NCI-H2227 (cell line): ENCODE results near the gene NLRP7.
"Not testable (repeated sequence)": the region's sequence is repeated elsewhere in the genome, so short reads cannot be mapped to it uniquely, and the experiment has no call there.

Experiments
- DNase-seq: peaks from one replicate; lab custom pipeline; 2025; ENCODE audit not compliant: unreplicated experiment; lab: John Stamatoyannopoulos, UW

The NLRP7 gene

DNA sequence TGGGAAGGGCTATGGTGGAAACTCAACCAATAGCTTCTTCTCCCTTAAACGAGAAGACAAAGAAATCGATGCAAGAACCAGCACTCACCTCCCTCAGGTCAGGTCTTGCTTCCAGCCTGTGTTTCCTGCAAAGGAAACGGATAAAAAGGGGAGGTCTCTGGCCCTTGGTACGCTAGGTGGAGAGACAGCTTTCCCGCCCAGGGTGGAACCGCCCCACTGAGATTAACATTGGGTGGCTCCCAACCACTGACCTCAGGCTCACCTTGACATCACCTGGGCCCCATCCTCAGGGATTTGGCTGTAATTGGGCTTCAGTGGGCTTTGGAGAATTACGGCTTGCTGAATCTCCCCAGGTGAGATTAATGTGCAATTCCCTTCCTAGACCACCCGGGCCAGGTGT lies at the start of gene NLRP7:
TSS of gene NLRP7 (minus strand) at position 150 of the 400 bp plus-strand sequence.
- no peak for DNase-seq

DNA sequence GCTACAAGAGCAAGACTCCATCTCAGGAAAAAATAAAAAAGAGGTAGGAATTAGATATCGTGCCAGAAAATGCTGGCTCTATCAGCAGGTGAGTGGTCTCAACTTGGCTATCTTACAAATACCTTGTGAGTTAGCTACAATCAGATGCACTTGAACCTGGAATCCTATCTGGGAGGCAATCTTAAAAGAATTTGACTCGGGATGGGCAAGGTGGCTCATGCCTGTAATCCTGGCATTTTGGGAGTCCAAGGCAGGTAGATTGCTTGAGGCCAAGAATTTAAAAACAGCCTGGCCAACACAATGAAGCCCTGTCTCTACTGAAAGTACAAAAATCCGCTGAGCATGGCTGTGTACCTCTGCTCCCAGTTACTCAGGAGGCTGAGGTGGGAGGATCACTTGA lies 48.2 kb upstream of the NLRP7 start:
- no peak for DNase-seq

DNA sequence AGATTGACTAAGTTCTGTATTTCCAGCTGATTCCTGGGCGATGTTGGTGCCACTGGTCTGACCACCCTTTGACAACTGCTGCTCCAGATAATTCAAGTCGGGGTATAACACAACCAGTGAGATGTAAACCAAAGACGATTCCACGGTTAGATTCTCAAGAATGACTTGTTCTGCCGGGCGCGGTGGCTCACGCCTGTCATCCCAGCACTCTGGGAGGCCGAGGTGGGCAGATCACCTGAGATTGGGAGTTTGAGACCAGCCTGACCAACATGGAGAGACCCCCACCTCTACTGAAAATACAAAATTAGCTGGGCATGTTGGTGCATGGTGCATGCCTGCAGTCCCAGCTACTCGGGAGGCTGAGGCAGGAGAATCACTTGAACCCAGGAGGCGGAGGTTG lies 42.2 kb upstream of the NLRP7 start:
- DNase-seq: not testable (repeated sequence)

- not testable (repeated sequence) for DNase-seq
Observed at GRCh38 chr19:54982562-54982961, 35.2 kb upstream of the NLRP7 start.

DNA sequence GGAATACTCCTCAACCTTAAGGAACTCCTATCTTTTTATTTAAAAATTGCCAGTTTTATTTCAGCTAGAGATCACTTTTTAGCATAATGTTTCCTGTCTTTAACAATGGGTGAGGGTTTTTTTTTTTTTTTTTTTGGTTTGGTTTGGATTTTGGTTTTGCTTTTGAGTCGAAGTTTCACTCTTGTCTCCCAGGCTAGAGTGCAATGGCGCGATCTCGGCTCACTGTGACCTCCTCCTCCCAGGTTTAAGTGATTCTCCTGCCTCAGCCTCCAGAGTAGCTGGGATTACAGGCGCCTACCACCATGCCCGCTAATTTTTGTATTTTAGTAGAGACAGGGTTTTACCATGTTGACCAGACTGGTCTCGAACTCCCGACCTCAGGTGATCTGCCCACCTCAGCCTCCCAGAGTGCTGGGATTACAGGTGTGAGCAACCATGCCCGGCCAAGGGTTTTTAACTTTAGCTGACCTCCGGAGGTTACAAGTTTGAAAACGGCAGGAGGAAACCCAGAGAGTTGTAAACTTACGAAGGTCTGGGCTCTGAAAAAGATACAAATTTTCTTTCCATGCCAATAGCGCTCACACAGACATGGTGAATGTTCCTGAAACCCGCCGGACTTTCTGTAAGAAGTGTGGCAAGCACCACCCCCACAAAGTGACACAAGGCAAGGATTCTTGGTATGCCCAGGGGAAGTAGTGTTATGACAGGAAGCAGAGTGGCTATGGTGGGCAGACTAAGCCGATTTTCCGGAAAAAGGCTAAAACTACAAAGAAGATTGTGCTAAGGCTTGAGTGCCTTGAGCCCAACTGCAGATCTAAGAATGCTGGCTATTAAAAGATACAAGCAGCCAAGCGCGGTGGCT lies 26.1 kb upstream of the NLRP7 start:
- DNase-seq: not testable (repeated sequence)

- DNase-seq: not testable (repeated sequence)
Observed at GRCh38 chr19:54971446-54971845, 24.1 kb upstream of the NLRP7 start.

DNA sequence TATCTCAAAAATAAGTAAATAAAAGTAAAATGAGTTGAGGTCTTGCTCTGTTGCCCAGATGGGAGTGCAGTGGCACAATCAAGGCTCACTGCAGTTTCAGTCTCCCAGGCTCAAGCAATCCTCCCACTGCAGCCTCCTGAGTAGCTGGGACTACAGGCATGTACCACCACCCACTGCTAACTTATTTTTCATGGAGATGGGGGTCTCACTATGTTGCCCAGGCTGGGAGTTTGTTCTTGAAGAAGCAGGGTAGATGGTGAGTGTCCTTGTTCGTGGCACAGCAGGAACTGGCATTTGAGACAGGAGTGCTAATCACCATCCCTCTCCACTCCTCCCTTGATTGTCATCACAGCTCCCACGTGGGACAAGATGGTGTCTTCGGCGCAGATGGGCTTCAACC lies 22.3 kb upstream of the NLRP7 start:
- DNase-seq: no peak

DNA sequence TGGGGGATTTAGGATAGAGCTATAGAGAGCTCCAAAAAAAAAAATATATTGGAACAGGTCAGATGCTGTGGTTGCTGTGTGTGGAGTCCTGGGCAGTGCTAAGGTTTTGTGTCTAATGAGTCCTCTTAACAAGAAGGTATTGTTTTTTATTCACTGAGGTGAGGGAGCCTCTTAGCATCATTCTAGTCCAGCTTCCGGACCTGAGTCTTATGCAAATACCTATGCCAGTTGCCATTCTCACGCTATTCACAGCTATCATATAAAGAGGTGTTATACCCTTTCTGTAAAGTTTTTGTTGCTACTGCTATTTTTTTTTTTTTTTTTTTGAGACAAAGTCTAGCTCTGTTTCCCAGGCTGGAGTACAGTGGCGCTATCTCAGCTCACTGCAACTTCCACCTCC lies 20.3 kb upstream of the NLRP7 start:
- DNase-seq: no peak

- DNase-seq: not testable (repeated sequence)
Observed at GRCh38 chr19:54965055-54965454, 17.7 kb upstream of the NLRP7 start.

DNA sequence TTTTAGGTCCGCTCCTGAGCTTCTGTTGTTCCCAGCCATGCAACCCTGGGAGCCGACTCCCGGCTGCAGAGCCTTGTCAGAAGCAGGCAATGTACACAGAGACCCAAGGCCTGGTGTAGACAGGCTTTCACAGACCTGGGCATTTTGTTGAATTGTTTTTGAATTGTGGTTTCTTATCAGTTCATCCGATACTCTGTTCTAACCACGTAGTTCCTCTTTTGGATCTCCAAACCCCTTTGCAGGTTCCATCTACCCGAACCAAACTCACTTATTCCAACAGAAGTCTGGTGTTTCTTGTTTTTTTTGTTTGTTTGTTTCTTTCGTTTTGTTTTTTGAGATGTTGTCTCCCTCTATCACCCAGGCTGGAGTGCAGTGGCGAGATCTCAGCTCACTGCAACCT lies 12.5 kb upstream of the NLRP7 start:
- DNase-seq: no peak

DNA sequence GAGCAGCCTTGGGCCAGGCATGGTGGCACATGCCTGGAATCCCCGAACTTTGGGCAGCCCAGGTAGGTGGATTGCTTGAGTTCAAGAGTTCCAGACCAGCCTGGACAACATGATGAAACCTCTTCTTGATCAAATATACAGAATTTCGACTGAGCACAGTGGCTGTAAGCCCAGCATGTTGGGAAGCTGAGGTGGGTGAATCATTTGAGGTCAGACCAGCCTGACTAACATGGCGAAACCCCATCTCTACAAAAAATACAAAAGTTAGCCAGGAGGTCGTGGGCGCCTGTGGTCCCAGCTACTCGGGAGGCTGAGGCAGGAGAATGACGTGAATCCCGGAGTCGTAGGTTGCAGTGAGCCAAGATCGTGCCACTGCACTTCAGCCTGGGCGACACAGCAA lies 8.0 kb upstream of the NLRP7 start:
- DNase-seq: no peak

- not testable (repeated sequence) for DNase-seq
Observed at GRCh38 chr19:54953345-54953713, 6.0 kb upstream of the NLRP7 start.

GRCh38 chr19:54952591-54953344 lies 5.4 kb upstream of the NLRP7 start:
- DNase-seq: peak; percentile 69

DNA sequence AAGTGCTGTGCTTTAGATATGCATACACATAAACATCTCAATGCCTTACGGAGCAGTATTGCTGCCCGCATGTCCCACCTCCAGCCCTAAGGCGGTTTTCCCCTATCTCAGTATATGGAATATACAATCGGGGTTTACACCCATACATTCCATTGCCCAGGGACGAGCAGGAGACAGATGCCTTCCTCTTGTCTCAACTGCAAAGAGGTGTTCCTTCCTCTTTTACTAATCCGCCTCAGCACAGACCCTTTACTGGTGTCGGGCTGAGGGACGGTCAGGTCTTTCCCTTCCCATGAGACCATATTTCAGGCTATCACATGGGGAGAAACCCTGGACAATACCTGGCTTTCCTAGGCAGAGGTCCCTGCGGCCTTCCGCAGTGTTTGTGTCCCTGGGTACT lies 3.2 kb upstream of the NLRP7 start:
- DNase-seq: not testable (repeated sequence)

DNA sequence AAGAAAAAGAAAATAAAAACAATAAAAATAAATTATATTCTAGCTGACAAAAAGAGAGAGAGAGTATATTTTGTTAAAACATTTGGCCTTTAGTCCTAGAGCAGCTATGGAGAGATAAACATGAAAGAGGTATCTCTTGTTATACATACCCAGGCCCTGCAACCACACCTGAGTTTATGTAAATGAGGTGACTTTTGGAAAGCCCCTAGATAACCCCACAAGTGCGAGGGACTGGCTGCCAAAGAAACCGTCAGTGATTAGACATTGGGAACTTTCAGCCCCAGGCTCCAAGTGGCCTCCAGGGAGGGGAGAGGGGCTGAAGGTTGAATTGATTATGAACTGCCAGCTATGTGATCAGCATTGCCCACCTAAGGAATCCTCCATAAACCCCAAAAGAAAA lies 2.1 kb upstream of the NLRP7 start:
- DNase-seq: no peak

DNA sequence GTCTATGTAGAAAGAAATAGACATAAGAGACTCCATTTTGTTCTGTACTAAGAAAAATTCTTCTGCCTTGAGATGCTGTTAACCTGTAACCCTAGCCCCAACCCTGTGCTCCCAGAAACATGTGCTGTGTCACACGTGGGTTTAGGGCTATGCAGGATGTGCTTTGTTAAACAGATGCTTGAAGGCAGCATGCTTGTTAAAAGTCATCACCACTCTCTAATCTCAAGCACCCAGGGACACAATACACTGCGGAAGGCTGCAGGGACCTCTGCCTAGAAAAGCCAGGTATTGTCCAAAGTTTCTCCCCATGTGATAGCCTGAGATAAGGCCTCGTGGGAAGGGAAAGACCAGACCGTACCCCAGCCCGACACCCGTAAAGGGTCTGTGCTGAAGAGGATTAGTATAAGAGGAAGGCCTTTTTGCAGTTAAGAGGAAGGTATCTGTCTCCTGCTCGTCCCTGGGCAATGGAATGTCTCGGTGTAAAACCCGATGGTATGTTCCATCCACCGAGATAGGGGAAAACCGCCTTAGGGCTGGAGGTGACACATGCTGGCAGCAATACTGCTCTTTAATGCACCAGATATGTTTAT lies 3.5 kb downstream of the NLRP7 start:
- not testable (repeated sequence) for DNase-seq

- DNase-seq: not testable (repeated sequence)
Observed at GRCh38 chr19:54939538-54939937, 7.8 kb downstream of the NLRP7 start.

- DNase-seq: no peak
Observed at GRCh38 chr19:54938906-54939305, 8.4 kb downstream of the NLRP7 start.

- DNase-seq: no peak
Observed at GRCh38 chr19:54937926-54938325, 9.4 kb downstream of the NLRP7 start.

- DNase-seq: peak; percentile 50
Observed at GRCh38 chr19:54928299-54928698, 19.0 kb downstream of the NLRP7 start.

GRCh38 chr19:54923276-54923675 lies 24.1 kb downstream of the NLRP7 start:
- no peak for DNase-seq

GRCh38 chr19:54921082-54921481 lies 26.2 kb downstream of the NLRP7 start:
- no peak for DNase-seq
